Right lobe of liver (tissue), 4 donors: Measurements from ENCODE around the gene TRPC4AP.

Experiments used
- CTCF ChIP-seq, 4 donors: fragments of 200-600 bp in 3 of 4; fragments of 450-650 bp in 1 of 4; IDR thresholded peaks; one replicate each; pipeline versions ENCODE4 v1.5.1 to v1.8.0; 2016 to 2022; ENCODE audit warnings: antibody characterized with exemption in 4 of 4, mild to moderate bottlenecking in 2 of 4
- POLR2A ChIP-seq: fragments of 450-650 bp; IDR thresholded peaks from one replicate; pipeline ENCODE4 v1.6.1; 2017; ENCODE audit warnings: antibody characterized with exemption, mild to moderate bottlenecking
- donor health status: DM: no; HTN: no; CAD: no.
- donor health status: DM: no; HTN: no; CAD: no.
- donor health status: DM: no; HTN: yes; CAD: no.

- TF ChIP-seq CTCF (IDR thresholded peaks at IDR 0.05) (no peak), POLR2A (no peak)
These were observed 14.7 kb downstream of the TRPC4AP start for GRCh38 chr20:35077872-35078271.
